Mesendoderm (in vitro differentiated cells): ENCODE results near the gene PPP2R3B.
A peak's percentile ranks its signal among the peaks of the same experiment; 100 is the strongest.

ENCODE experiments used
- DNase-seq: peaks from one replicate; pipeline ENCODE4 v3.0.0; 2013
- H2AK5ac ChIP-seq: 2 replicates; pipeline ENCODE4 v1.6.1; 2013; ENCODE audit warnings: low read length, inconsistent platforms
- H2BK120ac ChIP-seq: 2 replicates; pipeline ENCODE4 v1.6.1; 2013; ENCODE audit warnings: low read depth, mild to moderate bottlenecking, low read length, moderate library complexity, mixed read lengths
- H2BK15ac ChIP-seq: replicated peaks from 2 replicates; pipeline ENCODE4 v1.6.1; 2013; ENCODE audit warnings: low read depth, mild to moderate bottlenecking, moderate library complexity
- H2BK5ac ChIP-seq: 2 replicates; pipeline ENCODE4 v1.6.1; 2013; ENCODE audit warnings: low read length, inconsistent platforms
- H3K18ac ChIP-seq: 2 replicates; pipeline ENCODE4 v1.6.1; 2013; ENCODE audit warnings: mild to moderate bottlenecking, low read length, mixed read lengths
- H3K23ac ChIP-seq: one replicate; pipeline ENCODE4 v1.6.1; 2013; ENCODE audit warnings: low read length
- H3K27ac ChIP-seq: 2 replicates; pipeline ENCODE4 v1.5.1; 2013; ENCODE audit warnings: low read depth, mild to moderate bottlenecking, inconsistent platforms, low read length, moderate library complexity
- H3K27me3 ChIP-seq: 2 replicates; pipeline ENCODE4 v1.6.1; 2013; ENCODE audit warnings: low read length, control low read depth, mild to moderate bottlenecking, inconsistent platforms; ENCODE audit not compliant: insufficient read depth, poor library complexity
- H3K36me3 ChIP-seq: 2 replicates; pipeline ENCODE4 v1.6.1; 2013; ENCODE audit warnings: low read length, inconsistent platforms; ENCODE audit not compliant: control insufficient read depth, insufficient read depth
- H3K4ac ChIP-seq: one replicate; pipeline ENCODE4 v1.6.1; 2013; ENCODE audit warnings: low read depth, mild to moderate bottlenecking, low read length, moderate library complexity
- H3K4me1 ChIP-seq: 2 replicates; pipeline ENCODE4 v1.6.1; 2013; ENCODE audit warnings: low read depth, low read length, inconsistent platforms; ENCODE audit not compliant: control insufficient read depth
- H3K4me2 ChIP-seq: 2 replicates; pipeline ENCODE4 v1.6.1; 2013; ENCODE audit warnings: low read length
- H3K4me3 ChIP-seq: 2 replicates; pipeline ENCODE4 v1.5.1; 2013; ENCODE audit warnings: mild to moderate bottlenecking, low read length
- H3K56ac ChIP-seq: one replicate; pipeline ENCODE4 v1.6.1; 2013; ENCODE audit warnings: low read length
- H3K79me1 ChIP-seq: 2 replicates; pipeline ENCODE4 v1.6.1; 2013; ENCODE audit warnings: low read length, inconsistent platforms
- H3K79me2 ChIP-seq: 2 replicates; pipeline ENCODE4 v1.6.1; 2013; ENCODE audit warnings: mild to moderate bottlenecking, low read length; ENCODE audit not compliant: control insufficient read depth, insufficient read depth
- H3K9ac ChIP-seq: 2 replicates; pipeline ENCODE4 v1.6.1; 2013; ENCODE audit warnings: low read length, inconsistent platforms
- H4K5ac ChIP-seq: one replicate; pipeline ENCODE4 v1.6.1; 2013; ENCODE audit warnings: low read length
- H4K8ac ChIP-seq: one replicate; pipeline ENCODE4 v1.6.1; 2013; ENCODE audit warnings: low read depth, mild to moderate bottlenecking, control low read depth, low read length, moderate library complexity
- WGBS: extraction: QIAGEN DNeasy Blood & Tissue Kit; methylation state at CpG from one replicate; pipeline ENCODE4 v1.1.7; 2013; ENCODE audit warnings: low lambda C conversion rate, missing lambda C conversion rate; ENCODE audit not compliant: insufficient coverage; ENCODE audit errors: extremely low coverage; 5-methylcytosine and 5-hydroxymethylcytosine counted together

PPP2R3B gene

DNA sequence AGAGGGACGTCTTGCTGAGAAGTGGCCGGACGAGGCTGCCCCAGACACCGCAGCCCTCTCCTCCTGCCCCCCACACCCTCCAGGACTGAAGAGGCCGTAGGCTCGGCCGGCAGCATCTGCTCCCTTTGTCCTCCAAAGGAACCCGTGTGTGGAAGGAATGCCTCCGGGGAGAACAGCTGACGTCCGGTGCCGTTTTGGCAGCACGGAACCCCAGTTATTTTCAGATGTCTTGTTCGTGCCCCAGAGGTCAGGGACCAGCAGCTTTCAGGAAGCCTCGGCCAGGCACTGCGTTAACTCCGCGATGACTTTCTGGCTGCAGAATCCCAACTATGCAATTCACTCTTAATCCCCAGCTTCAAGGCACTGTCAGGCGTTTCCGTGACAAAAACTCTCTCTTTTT is 10.9 kb upstream of the PPP2R3B start:
- Histone ChIP-seq H3K4me2 (no peak overlapping the region), H3K23ac (no peak overlapping the region), H3K27me3 (no peaks in the 10 kb centered on the region), H2BK120ac (no peak overlapping the region), H3K4me3 (no peak overlapping the region), H4K8ac (no peak overlapping the region), H2BK15ac (no peak overlapping the region), H3K56ac (peak overlapping the region; percentile 60), H2AK5ac (no peak overlapping the region), H3K36me3 (no peaks in the 10 kb centered on the region), H3K4me1 (no peaks in the 10 kb centered on the region), H3K9ac (no peak overlapping the region), H2BK5ac (no peak overlapping the region), H3K27ac (peak overlapping the region; percentile 5), H3K79me2 (no peaks in the 10 kb centered on the region), H4K5ac (no peak overlapping the region), H3K79me1 (no peaks in the 10 kb centered on the region), H3K18ac (no peak overlapping the region), H3K4ac (no peak overlapping the region)
- WGBS = no CpG with 5 or more reads among the region's 20 CpGs
- peak; percentile 81 for DNase-seq

DNA sequence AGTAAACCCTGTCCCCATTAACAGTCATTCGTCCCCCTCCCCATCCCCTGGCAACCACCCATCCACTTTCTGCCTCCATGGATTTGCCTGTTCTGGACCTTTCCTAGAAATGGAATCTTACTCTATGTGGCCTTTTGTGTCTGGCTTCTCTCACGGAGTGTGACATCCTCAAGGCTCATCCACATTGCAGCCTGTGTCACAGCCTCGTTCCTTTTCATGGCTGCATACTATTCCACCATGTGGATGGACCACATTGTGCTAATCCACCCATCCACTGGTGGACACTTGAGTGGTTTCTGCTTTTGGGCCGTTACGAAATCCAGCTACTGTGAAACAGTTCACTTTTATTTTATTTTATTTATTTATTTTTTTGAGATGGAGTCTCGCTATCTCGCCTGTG is 8.1 kb upstream of the PPP2R3B start:
- Histone ChIP-seq H3K56ac (no peak overlapping the region), H3K36me3 (no peaks in the 10 kb centered on the region), H3K4ac (no peak overlapping the region), H3K18ac (no peak overlapping the region), H2BK120ac (no peak overlapping the region), H3K9ac (no peak overlapping the region), H3K79me2 (no peaks in the 10 kb centered on the region), H2BK5ac (no peak overlapping the region), H3K23ac (no peak overlapping the region), H3K27ac (no peak overlapping the region), H3K79me1 (no peaks in the 10 kb centered on the region), H2AK5ac (no peak overlapping the region), H2BK15ac (no peak overlapping the region), H3K4me2 (no peak overlapping the region), H3K27me3 (no peaks in the 10 kb centered on the region), H4K8ac (no peak overlapping the region), H3K4me1 (no peaks in the 10 kb centered on the region), H4K5ac (no peak overlapping the region), H3K4me3 (no peak overlapping the region)
- no CpG with 5 or more reads among the region's 7 CpGs for WGBS
- no peak for DNase-seq

DNA sequence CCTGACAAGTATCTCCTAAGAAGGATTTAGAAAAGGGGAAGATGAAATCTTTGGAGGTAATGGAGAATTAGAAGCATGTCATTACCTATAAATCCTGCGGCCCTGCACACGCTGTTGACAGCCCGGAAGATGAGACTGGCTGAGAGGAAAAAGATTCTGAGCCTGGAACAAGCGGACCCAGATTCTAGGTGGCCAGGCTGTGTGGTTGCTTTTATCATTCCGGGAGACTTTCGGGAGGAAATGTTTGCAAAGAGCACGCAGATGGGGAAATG is 5.8 kb upstream of the PPP2R3B start:
- no peak overlapping the region for H2BK120ac ChIP-seq
- no peak overlapping the region for H3K23ac ChIP-seq
- no peak overlapping the region for H2BK5ac ChIP-seq
- H3K27me3 ChIP-seq = no peaks in the 10 kb centered on the region
- H3K27ac ChIP-seq = no peak overlapping the region
- H3K4me3 ChIP-seq = no peak overlapping the region
- no peak overlapping the region for H3K56ac ChIP-seq
- H3K36me3 ChIP-seq = no peaks in the 10 kb centered on the region
- no peak for DNase-seq
- H3K4me1 ChIP-seq = no peaks in the 10 kb centered on the region
- H2BK15ac ChIP-seq = no peak overlapping the region
- H3K18ac ChIP-seq = no peak overlapping the region
- no peak overlapping the region for H3K4ac ChIP-seq
- no peak overlapping the region for H3K4me2 ChIP-seq
- no peak overlapping the region for H4K8ac ChIP-seq
- no peaks in the 10 kb centered on the region for H3K79me1 ChIP-seq
- H3K9ac ChIP-seq = no peak overlapping the region
- H2AK5ac ChIP-seq = no peak overlapping the region
- no peaks in the 10 kb centered on the region for H3K79me2 ChIP-seq
- no CpG with 5 or more reads among the region's 7 CpGs for WGBS
- H4K5ac ChIP-seq = no peak overlapping the region

DNA sequence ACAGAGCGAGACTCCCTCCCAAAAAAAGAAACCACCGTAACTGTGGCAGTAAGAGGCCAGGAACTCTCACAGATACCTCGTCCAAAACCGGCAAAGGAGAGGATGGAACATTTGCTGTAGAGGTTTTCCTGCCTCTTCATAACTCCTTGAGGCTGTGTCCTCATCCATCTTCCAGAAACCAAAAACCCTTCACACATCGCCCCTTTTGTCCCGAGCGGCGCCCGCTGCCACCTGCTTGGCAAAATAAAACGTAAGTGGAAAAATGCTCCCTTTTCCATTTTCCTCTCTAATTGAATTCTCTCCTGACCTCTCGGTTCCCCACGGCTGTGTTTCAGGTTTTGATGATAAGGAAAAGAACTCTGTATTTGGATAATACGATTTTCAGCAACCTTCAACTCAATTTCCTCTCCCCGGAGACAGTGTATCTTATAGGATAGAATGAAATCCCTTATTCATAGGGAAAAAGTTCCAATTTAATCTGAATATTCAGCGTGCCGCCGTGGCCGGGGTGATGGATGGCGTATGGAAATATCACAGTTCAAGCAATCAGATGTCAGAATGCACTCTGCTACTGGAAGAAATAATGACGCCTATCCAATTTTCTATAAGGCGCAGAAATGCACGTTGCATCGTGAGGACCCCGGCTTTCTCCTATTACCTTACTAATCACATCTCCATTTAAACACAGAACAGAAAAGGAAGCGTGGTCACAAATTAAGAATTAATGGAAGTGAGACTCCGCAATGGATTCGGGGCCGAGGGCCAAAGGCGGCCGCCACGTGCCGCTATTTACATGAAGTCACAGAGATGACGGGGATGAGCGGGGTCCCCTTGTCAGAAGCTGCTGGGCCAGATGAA is 5.2 kb upstream of the PPP2R3B start:
- Histone ChIP-seq H3K79me1 (no peaks in the 10 kb centered on the region), H3K56ac (no peak overlapping the region), H3K4me2 (no peak overlapping the region), H4K5ac (no peak overlapping the region), H2BK15ac (no peak overlapping the region), H2BK120ac (no peak overlapping the region), H2AK5ac (no peak overlapping the region), H3K4me3 (no peak overlapping the region), H3K79me2 (no peaks in the 10 kb centered on the region), H3K9ac (no peak overlapping the region), H3K27me3 (no peaks in the 10 kb centered on the region), H3K18ac (no peak overlapping the region), H3K23ac (no peak overlapping the region), H3K27ac (no peak overlapping the region), H3K36me3 (no peaks in the 10 kb centered on the region), H3K4ac (no peak overlapping the region), H3K4me1 (no peaks in the 10 kb centered on the region), H4K8ac (no peak overlapping the region), H2BK5ac (no peak overlapping the region)
- WGBS = no CpG with 5 or more reads among the region's 34 CpGs
- no peak for DNase-seq

DNA sequence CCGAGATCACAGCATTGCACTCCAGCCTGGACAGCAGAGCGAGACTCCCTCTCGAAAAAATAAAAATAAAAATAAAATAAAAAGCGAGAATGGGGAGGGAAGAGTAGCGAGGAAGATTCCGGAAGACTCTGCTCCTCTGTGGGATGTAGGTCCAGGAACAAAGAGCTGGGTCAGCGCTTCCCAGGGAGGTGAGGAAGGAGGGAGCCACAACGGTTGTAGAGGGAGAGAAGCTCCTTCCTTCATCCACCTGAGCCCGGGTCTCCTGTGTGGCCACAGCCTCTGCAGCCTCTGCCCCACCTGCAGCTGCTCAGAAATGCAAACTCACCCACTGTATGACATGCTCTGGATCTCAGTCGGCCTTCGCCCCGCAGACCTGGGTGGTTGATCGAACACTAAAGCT is 3.8 kb upstream of the PPP2R3B start:
- Histone ChIP-seq H2BK5ac (no peak overlapping the region), H3K4me3 (no peak overlapping the region), H3K4me1 (no peaks in the 10 kb centered on the region), H3K27ac (no peak overlapping the region), H3K56ac (no peak overlapping the region), H4K5ac (no peak overlapping the region), H3K18ac (no peak overlapping the region), H4K8ac (no peak overlapping the region), H3K79me1 (peaks cover 1% of the 10 kb centered on the region), H2BK120ac (no peak overlapping the region), H3K36me3 (no peaks in the 10 kb centered on the region), H3K4me2 (no peak overlapping the region), H3K4ac (no peak overlapping the region), H3K79me2 (peaks cover 2% of the 10 kb centered on the region), H3K9ac (no peak overlapping the region), H3K23ac (no peak overlapping the region), H2BK15ac (no peak overlapping the region), H3K27me3 (no peaks in the 10 kb centered on the region), H2AK5ac (no peak overlapping the region)
- WGBS = no CpG with 5 or more reads among the region's 13 CpGs
- no peak for DNase-seq

DNA sequence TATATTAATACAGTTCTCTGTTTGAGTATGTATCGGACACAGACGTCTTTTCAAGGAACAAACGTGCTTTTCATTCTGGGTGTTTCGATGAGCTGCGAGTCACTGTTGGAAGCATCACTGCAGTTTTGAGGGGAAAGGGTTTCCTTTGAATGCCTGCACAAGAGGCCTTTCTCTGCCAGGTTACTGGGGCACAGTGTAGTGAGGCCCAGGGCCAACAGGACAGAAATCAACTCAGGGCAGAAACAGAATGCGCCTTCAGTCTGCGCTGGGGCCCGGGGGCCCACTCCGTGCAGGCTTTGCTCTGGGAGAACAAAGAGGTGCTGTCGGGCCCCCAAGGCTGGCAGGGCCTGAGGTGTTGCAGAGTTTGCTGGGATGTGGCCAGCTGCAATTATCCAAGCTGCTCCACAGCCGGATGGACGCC is 2.3 kb upstream of the PPP2R3B start:
- H3K4ac ChIP-seq = no peak overlapping the region
- no peak overlapping the region for H3K4me3 ChIP-seq
- H4K8ac ChIP-seq = no peak overlapping the region
- no peak overlapping the region for H2AK5ac ChIP-seq
- H3K36me3 ChIP-seq = no peaks in the 10 kb centered on the region
- H3K27ac ChIP-seq = no peak overlapping the region
- H3K27me3 ChIP-seq = no peaks in the 10 kb centered on the region
- peaks cover 2% of the 10 kb centered on the region for H3K79me2 ChIP-seq
- no peak overlapping the region for H3K56ac ChIP-seq
- H3K18ac ChIP-seq = no peak overlapping the region
- H4K5ac ChIP-seq = no peak overlapping the region
- H2BK15ac ChIP-seq = no peak overlapping the region
- H3K79me1 ChIP-seq = peaks cover 1% of the 10 kb centered on the region
- no CpG with 5 or more reads among the region's 12 CpGs for WGBS
- H3K9ac ChIP-seq = no peak overlapping the region
- H3K4me2 ChIP-seq = no peak overlapping the region
- no peak overlapping the region for H2BK5ac ChIP-seq
- H2BK120ac ChIP-seq = no peak overlapping the region
- H3K4me1 ChIP-seq = no peaks in the 10 kb centered on the region
- DNase-seq = no peak
- no peak overlapping the region for H3K23ac ChIP-seq
